Thymus (tissue), 11 donors: ENCODE results near the gene IGF1R. TPM values are rescaled to one million over a fixed set of nuclear protein-coding genes. Genes with fewer than 3 reads are reported as not detected.

Source experiments
- DNase-seq, 9 donors: peaks; one replicate each; pipeline ENCODE4 v3.0.0-alpha.2; 2013; ENCODE audit warnings: low spot score in 9 of 9, low read depth in 6 of 9, missing footprints in 1 of 9
- H3K27ac ChIP-seq, 2 donors: one replicate each; pipeline ENCODE4 v1.5.1; 2013; ENCODE audit warnings: control low read depth in 1 of 2, low read depth in 1 of 2, low read length in 1 of 2, mild to moderate bottlenecking in 1 of 2, moderate library complexity in 1 of 2
- H3K27me3 ChIP-seq, 2 donors: one replicate each; pipeline ENCODE4 v1.5.1; 2013; ENCODE audit warnings: low read length in 1 of 2; ENCODE audit not compliant: control insufficient read depth in 2 of 2, insufficient read depth in 1 of 2
- H3K36me3 ChIP-seq, 2 donors: one replicate each; pipeline ENCODE4 v1.5.1; 2013; ENCODE audit warnings: low read length in 1 of 2, mild to moderate bottlenecking in 1 of 2, moderate library complexity in 1 of 2; ENCODE audit not compliant: control insufficient read depth in 2 of 2, insufficient read depth in 2 of 2
- H3K4me1 ChIP-seq, 2 donors: one replicate each; pipeline ENCODE4 v1.5.1; 2013; ENCODE audit warnings: low read length in 2 of 2; ENCODE audit not compliant: control insufficient read depth in 2 of 2, insufficient read depth in 2 of 2
- H3K4me3 ChIP-seq, 2 donors: one replicate each; pipeline ENCODE4 v1.5.1; 2013; ENCODE audit warnings: low read length in 2 of 2, control low read depth in 1 of 2, mild to moderate bottlenecking in 1 of 2
- H3K9me3 ChIP-seq, 2 donors: one replicate each; pipeline ENCODE4 v1.5.1; 2013; ENCODE audit warnings: low read length in 1 of 2, mild to moderate bottlenecking in 1 of 2; ENCODE audit not compliant: control insufficient read depth in 2 of 2, insufficient read depth in 1 of 2
- WGBS: extraction: QIAGEN DNeasy Blood & Tissue Kit; methylation state at CpG from one replicate; pipeline ENCODE4 v1.1.7; 2013; 5-methylcytosine and 5-hydroxymethylcytosine counted together
- polyA plus RNA-seq: library from polyadenylated mRNA; stranded (reverse); fragments of 200-250 nt; gene quantifications from one replicate; pipeline ENCODE4 v1.2.3, GENCODE V29; 2013
- total RNA-seq: library from RNA; stranded (reverse); fragments of 120-200 nt; gene quantifications from one replicate; pipeline ENCODE4 v1.2.4, GENCODE V29; 2013
- donor health status: healthy.

The IGF1R gene
- total and polyA plus RNA-seq, 2 donors = 10.0 to 11.0 TPM

DNA sequence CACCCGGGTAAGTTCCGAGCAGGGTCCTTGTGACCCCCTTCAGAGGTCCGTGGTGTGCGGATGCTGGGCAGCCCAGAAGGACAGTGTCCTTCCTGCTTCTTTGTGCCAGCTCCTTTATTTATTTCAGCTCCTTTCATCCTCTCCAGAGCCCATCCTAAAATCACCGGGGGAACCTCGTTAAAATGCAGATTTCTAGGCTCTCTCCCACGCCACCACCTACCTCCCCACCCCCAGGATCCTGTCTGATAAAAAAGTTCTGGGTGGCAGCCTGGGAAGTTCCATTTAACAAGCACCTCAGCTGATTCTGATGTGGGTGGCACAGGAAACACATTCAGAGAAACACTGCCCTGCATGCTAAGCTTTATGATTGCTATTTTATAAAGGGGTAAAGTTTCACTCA lies 12.5 kb upstream of the IGF1R start:
- Histone ChIP-seq H3K27ac (no peak overlapping the region), H3K4me1 (peaks cover 0 to 10% of the 10 kb centered on the region in 2 donors), H3K27me3 (no peaks in the 10 kb centered on the region), H3K4me3 (no peak overlapping the region), H3K36me3 (no peaks in the 10 kb centered on the region), H3K9me3 (no peaks in the 10 kb centered on the region)
- DNase-seq = peak in 2 of 9 donors; percentile 14 to 45
- 72% methylated on average over 7 of the region's 7 CpGs for WGBS

DNA sequence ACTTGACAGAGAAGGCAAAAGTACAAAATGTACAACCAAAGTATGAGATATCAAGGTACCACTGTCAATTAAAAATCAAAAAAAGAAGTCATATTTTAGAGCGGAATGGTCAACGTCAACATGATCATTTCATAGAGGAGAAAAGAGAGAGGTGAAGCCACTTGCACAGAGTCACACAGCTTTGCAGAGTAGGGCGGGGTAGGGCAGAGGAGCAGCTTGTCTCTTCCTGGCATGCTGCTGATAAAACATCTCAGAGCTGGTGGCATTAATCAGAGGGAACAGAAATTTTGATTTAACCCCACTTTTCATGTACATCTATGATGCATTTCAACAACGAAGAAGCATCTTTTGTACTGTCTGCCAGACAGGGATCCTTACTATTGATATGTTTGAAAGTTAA lies 5.2 kb upstream of the IGF1R start:
- Histone ChIP-seq H3K9me3 (no peaks in the 10 kb centered on the region), H3K4me3 (no peak overlapping the region), H3K4me1 (peaks cover 4 to 5% of the 10 kb centered on the region in 2 donors), H3K36me3 (no peaks in the 10 kb centered on the region), H3K27ac (no peak overlapping the region), H3K27me3 (peaks cover 5 to 14% of the 10 kb centered on the region in 2 donors)
- no peak for DNase-seq
- WGBS = 96% methylated on average over 4 of the region's 4 CpGs

DNA sequence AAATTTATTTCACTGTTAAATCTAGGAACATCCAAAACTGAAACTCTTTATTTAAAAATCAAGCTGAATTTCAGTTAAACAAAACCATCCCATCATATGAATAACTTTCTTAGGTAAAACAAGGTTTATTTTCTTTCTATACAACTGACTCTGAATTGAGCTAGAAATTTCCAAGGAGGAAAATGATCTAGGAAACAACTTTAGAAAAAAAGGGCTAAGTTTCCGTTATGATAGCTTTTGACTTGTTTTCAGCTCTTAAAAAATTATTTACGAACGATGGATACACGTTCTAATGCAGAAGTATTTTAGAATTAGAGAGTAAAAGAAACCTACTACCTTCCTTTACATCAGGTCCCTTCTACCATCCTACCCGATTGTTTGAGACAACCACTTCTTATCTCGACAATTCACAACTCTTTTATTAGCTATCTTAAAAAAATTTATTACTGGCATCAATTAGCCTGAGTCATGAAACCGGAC lies 1.8 kb upstream of the IGF1R start:
- Histone ChIP-seq H3K36me3 (no peaks in the 10 kb centered on the region), H3K4me3 (peak overlapping the region; percentile 65 to 69), H3K9me3 (no peaks in the 10 kb centered on the region), H3K4me1 (peaks cover 14 to 20% of the 10 kb centered on the region in 2 donors), H3K27me3 (peaks cover 28 to 32% of the 10 kb centered on the region in 2 donors), H3K27ac (no peak overlapping the region)
- WGBS = 5% methylated on average over 7 of the region's 7 CpGs
- DNase-seq = no peak

DNA sequence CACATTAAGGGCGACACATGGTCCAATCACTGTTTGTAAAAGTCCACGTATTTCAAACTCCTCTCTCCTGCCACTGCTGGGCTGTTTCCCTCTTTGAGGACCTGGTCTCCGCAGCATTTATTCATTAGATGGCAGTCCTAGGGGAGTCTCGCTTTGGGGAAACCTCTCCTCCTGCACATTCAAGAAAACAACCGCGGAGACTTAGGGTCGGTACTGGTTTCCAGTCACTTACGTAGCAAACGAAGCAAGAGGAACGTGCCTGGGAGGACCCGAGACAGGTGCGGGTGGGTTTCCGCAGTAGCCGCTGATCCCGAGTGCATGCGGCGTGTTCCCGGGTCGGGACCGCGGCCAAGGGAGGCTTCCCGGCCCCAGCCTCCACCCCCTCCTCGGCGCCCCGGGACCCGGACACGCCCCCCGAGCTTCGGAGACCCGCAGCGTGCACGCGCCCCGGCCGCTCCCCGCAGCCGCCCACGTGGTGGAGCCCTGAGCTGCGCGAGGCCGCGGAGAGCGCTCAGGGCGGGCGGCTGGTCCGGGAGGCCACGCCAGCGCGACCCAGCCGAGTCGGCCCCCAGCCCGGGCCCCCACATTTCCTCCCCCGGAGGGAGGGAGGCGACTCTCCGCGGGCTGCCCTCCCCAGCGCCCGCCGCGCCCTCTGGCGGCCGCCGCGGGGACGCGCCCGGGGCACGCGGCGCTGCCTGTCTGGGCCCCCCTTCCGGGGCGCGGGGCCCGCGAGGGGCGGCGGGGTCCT lies 1.1 kb upstream of the IGF1R start:
- H3K36me3 ChIP-seq = no peaks in the 10 kb centered on the region
- H3K4me3 ChIP-seq = peak overlapping the region; percentile 69 to 85
- DNase-seq = peak in 7 of 9 donors; percentile 49 to 88 (median 69)
- H3K27ac ChIP-seq = peak overlapping the region; percentile 65 to 91
- peaks cover 31 to 36% of the 10 kb centered on the region in 2 donors for H3K27me3 ChIP-seq
- under 1% methylated on average over 76 of the region's 77 CpGs for WGBS
- H3K9me3 ChIP-seq = no peaks in the 10 kb centered on the region
- peaks cover 19 to 22% of the 10 kb centered on the region in 2 donors for H3K4me1 ChIP-seq

DNA sequence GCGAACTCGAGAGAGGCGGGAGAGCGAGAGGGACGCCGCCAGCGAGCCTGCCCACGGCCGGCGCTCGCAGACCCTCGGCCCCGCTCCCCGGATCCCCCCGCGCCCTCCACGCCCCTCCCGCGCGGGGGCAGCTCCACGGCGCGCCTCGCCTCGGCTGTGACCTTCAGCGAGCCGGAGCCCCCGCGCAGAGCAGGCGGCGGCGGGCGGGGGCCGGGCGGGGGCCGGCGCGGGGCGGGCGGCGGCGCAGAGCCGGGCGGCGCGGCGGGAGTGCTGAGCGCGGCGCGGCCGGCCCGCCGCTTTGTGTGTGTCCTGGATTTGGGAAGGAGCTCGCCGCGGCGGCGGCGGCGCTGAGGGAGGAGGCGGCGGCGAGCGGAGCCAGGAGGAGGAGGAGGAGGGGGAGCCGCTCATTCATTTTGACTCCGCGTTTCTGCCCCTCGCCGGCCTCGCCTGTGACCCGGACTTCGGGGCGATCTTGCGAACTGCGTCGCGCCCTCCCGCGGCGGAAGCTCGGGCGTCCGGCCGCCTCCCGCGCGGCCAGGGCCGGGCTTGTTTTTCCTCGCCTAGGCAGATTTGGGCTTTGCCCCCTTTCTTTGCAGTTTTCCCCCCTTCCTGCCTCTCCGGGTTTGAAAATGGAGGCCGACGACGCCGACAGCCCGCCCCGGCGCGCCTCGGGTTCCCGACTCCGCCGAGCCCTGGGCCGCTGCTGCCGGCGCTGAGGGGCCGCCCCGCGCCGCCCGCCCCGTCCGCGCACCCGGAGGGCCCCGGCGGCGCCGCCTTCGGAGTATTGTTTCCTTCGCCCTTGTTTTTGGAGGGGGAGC lies 524 bp downstream of the IGF1R start:
- Histone ChIP-seq H3K27ac (peak overlapping the region; percentile 82 to 95), H3K27me3 (peaks cover 34 to 43% of the 10 kb centered on the region in 2 donors), H3K9me3 (no peaks in the 10 kb centered on the region), H3K4me1 (peaks cover 19 to 22% of the 10 kb centered on the region in 2 donors), H3K36me3 (no peaks in the 10 kb centered on the region), H3K4me3 (peak overlapping the region; percentile 68 to 69)
- under 1% methylated on average over 121 of the region's 121 CpGs for WGBS
- peak in 5 of 9 donors; percentile 23 to 69 (median 35) for DNase-seq

DNA sequence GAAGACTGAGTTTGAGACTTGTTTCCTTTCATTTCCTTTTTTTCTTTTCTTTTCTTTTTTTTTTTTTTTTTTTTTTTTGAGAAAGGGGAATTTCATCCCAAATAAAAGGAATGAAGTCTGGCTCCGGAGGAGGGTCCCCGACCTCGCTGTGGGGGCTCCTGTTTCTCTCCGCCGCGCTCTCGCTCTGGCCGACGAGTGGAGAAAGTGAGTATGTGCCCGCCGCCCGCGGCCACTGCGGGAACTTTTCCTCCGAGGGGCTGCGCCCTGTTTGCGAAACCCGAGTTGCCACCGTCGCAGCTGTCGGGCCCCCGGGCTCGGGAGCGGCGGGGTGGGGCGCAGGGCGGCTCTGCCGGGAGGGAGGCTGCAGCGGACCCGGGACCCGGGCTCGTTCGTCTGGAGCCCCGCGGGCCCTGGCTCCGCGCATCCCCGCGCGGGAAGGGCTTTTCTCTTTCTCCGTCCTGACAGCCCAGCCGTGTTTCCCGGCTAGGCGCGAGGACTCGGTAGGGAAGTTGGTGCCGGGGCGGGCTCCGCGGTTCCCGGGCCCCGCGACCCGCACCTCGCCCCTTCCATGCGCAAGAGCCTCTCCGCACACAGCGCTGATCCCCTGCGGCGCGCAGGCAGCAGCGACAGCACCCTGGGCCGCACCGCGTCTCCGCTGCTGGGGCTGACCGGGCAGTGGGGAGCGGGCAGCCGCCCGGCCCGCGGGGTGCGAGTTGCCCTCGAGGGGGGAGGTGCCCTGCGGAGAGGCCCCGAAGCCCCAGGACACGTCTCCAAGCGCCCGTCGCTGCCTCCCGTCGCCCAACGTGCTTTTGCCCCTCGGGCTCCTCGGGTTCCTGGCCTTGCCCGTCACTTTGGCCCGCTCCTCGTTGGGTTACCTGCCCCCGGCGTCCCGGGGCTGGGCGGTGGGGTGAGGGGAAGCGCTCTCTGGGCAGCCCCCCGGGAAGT lies 1.4 kb downstream of the IGF1R start:
- Histone ChIP-seq H3K27me3 (peaks cover 34 to 40% of the 10 kb centered on the region in 2 donors), H3K4me1 (peaks cover 19 to 22% of the 10 kb centered on the region in 2 donors), H3K27ac (peak overlapping the region in 1 of 2 donors; percentile 77), H3K9me3 (no peaks in the 10 kb centered on the region), H3K36me3 (no peaks in the 10 kb centered on the region), H3K4me3 (peak overlapping the region; percentile 68 to 69)
- DNase-seq = peak in 4 of 9 donors; percentile 39 to 67 (median 46)
- under 1% methylated on average over 94 of the region's 94 CpGs for WGBS

DNA sequence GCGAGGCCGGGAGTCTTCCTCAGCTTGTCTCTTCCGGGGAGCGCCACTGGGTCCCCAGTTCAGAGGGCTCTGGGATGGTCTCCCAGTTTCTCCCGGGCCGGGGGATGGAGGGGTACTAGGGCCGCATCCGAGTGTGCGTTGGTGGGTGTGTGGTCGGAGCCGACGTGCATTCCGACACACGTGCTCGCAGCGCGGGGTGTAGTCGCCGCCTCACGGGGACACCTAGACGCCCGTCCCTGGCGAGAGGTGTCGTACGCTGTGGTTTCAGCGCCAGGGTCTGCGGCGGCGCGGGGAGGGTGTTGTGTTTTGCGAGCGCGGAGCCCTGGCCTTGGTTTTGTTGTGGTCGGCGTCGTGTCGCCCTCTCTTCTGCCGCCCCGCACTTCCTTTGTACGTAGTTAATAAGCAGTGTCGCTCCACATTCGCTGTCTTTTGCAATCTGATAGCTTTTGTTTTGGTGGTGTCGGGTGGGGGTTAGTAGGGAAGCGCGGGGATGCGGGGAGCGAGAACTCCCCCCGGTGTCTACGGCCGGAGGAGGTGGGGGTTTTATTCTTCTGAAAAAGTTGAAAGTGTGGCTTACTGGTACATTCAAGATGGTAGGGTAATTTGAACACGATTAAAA lies 2.2 kb downstream of the IGF1R start:
- under 1% methylated on average over 51 of the region's 51 CpGs for WGBS
- no peaks in the 10 kb centered on the region for H3K36me3 ChIP-seq
- peaks cover 19 to 22% of the 10 kb centered on the region in 2 donors for H3K4me1 ChIP-seq
- DNase-seq = peak in 5 of 9 donors; percentile 24 to 62 (median 33)
- peak overlapping the region; percentile 49 to 68 for H3K27ac ChIP-seq
- peaks cover 34 to 40% of the 10 kb centered on the region in 2 donors for H3K27me3 ChIP-seq
- H3K9me3 ChIP-seq = no peaks in the 10 kb centered on the region
- peak overlapping the region; percentile 68 to 69 for H3K4me3 ChIP-seq

DNA sequence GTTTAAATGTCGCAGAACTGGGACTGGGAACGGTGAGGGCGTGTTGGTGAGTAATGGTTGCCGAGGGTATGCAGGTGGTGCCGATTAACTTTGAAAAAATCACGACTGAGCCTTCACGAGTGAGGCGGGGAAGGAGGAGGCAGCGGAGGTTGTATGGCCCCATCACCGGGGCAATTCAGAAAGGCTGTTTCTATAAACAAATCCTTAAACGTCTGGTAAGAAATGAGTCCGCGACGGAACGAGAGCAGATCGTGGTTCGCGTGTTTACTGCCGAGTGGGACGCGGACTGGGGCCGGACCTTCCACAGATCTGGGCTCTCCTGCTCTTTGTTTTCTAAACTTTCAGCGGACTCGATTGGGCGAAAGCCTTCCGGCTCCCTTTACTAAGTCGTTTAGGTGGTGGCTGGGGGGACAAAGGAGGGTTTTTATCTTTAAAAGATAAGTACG lies 2.7 kb downstream of the IGF1R start:
- peaks cover 19 to 22% of the 10 kb centered on the region in 2 donors for H3K4me1 ChIP-seq
- H3K36me3 ChIP-seq = no peaks in the 10 kb centered on the region
- H3K27me3 ChIP-seq = peaks cover 34 to 40% of the 10 kb centered on the region in 2 donors
- H3K9me3 ChIP-seq = no peaks in the 10 kb centered on the region
- peak in 3 of 9 donors; percentile 24 to 55 (median 29) for DNase-seq
- H3K27ac ChIP-seq = peak overlapping the region; percentile 49 to 68
- peak overlapping the region; percentile 68 to 69 for H3K4me3 ChIP-seq
- under 1% methylated on average over 28 of the region's 28 CpGs for WGBS
